ENCODE data around the gene PIM3.

GRCh38 chr22:49928555-49929210, 31.9 kb upstream of the PIM3 start:
- TF ChIP-seq CTCF (conservative IDR thresholded peaks at IDR 0.05), result no peak
- TF ChIP-seq EZH2 (IDR thresholded peaks at IDR 0.05; ENCODE audit: low read depth), result no peak

All from PC-9 (cell line).